HepG2 (cell line): ENCODE measurements around the gene KHK. TPM values are rescaled to one million over a fixed set of nuclear protein-coding genes. Genes with fewer than 3 reads are reported as not detected.

Experiments
- ARNTL ChIP-seq: sonication (generic); formaldehyde crosslinking; IDR thresholded peaks from 2 replicates; pipeline ENCODE4 v1.4.0; 2020; ENCODE audit warnings: mild to moderate bottlenecking, missing genetic modification reagents
- ATF4 ChIP-seq, 2 experiments: fragments of 450-650 bp in 1 of 2; sonication (generic) in 1 of 2; formaldehyde crosslinking; IDR thresholded peaks; 2 replicates each; pipeline versions ENCODE4 v1.5.0 to v1.8.0; 2020 to 2022; ENCODE audit warnings: mild to moderate bottlenecking in 1 of 2, missing genetic modification reagents in 1 of 2
- HNF4A ChIP-seq: sonication (generic); formaldehyde crosslinking; IDR thresholded peaks from 2 replicates; pipeline ENCODE4 v1.4.0; 2020; ENCODE audit warnings: missing genetic modification reagents
- KDM5B ChIP-seq: sonication (generic); formaldehyde crosslinking; IDR thresholded peaks from 2 replicates; pipeline ENCODE4 v1.4.0; 2020; ENCODE audit warnings: missing genetic modification reagents, mild to moderate bottlenecking, borderline replicate concordance
- MLLT10 ChIP-seq: sonication (generic); formaldehyde crosslinking; IDR thresholded peaks from 2 replicates; pipeline ENCODE4 v1.4.0; 2020; ENCODE audit warnings: missing genetic modification reagents
- NR0B2 ChIP-seq: sonication (generic); formaldehyde crosslinking; IDR thresholded peaks from 2 replicates; pipeline ENCODE4 v1.4.0; 2020; ENCODE audit warnings: mild to moderate bottlenecking, missing genetic modification reagents
- PCBP2 ChIP-seq: fragments of 200-400 bp; formaldehyde crosslinking; optimal IDR thresholded peaks from 2 replicates; pipeline ENCODE3; 2018; ENCODE audit warnings: low read length, low read depth; ENCODE audit not compliant: poor library complexity, severe bottlenecking
- PHF20 ChIP-seq: sonication (generic); formaldehyde crosslinking; IDR thresholded peaks from 2 replicates; pipeline ENCODE4 v1.5.0; 2020; ENCODE audit warnings: mild to moderate bottlenecking, missing genetic modification reagents
- SAP130 ChIP-seq: IDR thresholded peaks from 2 replicates; pipeline ENCODE4 v1.6.1; 2016; ENCODE audit warnings: low read depth
- TMF1 ChIP-seq: sonication (generic); formaldehyde crosslinking; IDR thresholded peaks from 2 replicates; pipeline ENCODE4 v1.8.1; 2022; ENCODE audit warnings: low read depth, missing genetic modification reagents
- ZBTB20 ChIP-seq: sonication (generic); formaldehyde crosslinking; IDR thresholded peaks from 2 replicates; pipeline ENCODE4 v1.8.1; 2023; ENCODE audit warnings: missing genetic modification reagents, low read depth, mild to moderate bottlenecking, borderline replicate concordance
- ZBTB38 ChIP-seq: sonication (generic); formaldehyde crosslinking; IDR thresholded peaks from 2 replicates; pipeline ENCODE4 v1.5.1; 2020; ENCODE audit warnings: mild to moderate bottlenecking, missing genetic modification reagents
- ZIK1 ChIP-seq: sonication (generic); formaldehyde crosslinking; IDR thresholded peaks from 2 replicates; pipeline ENCODE4 v1.5.0; 2020; ENCODE audit warnings: mild to moderate bottlenecking, low read depth, missing genetic modification reagents, borderline replicate concordance
- ZNF143 ChIP-seq: sonication (generic); formaldehyde crosslinking; IDR thresholded peaks from 2 replicates; pipeline ENCODE4 v1.4.0; 2020; ENCODE audit warnings: missing genetic modification reagents
- ZNF350 ChIP-seq: sonication (generic); formaldehyde crosslinking; IDR thresholded peaks from 2 replicates; pipeline ENCODE4 v1.4.0; 2020; ENCODE audit warnings: mild to moderate bottlenecking, low read depth, missing genetic modification reagents, borderline replicate concordance
- ZNF513 ChIP-seq: sonication (generic); formaldehyde crosslinking; conservative IDR thresholded peaks from 2 replicates; pipeline ENCODE4 v1.5.0; 2020; ENCODE audit warnings: missing genetic modification reagents
- ZNF710 ChIP-seq: sonication (generic); formaldehyde crosslinking; IDR thresholded peaks from 2 replicates; pipeline ENCODE4 v1.5.0; 2020; ENCODE audit warnings: mild to moderate bottlenecking, missing genetic modification reagents, borderline replicate concordance
- polyA plus RNA-seq, 8 experiments: library from polyadenylated mRNA; depleted of rRNA in 3 of 8; stranded (reverse) in 7 of 8; unstranded in 1 of 8; fragments of >200 nt; fragmentation: Illumina TruSeq in 4 of 8; extraction: Trizol in 4 of 8; gene quantifications; 2 replicates each; pipeline versions ENCODE4 v1.2.1 to v1.2.3, GENCODE V29; 2011 to 2016; ENCODE audit warnings: low read depth in 4 of 8, missing spikeins in 1 of 8, mixed read lengths in 1 of 8; ENCODE audit not compliant: insufficient read depth in 1 of 8
- total RNA-seq, 5 experiments: library from RNA; depleted of rRNA; stranded (reverse); fragments of >200 nt; fragmentation: Illumina TruSeq; extraction: Trizol; gene quantifications; 2 replicates each; pipeline ENCODE4 v1.2.3, GENCODE V29; 2016; ENCODE audit warnings: low read depth in 1 of 5
- TF ChIP-seq, protein P1 (sequence below): sonication (generic); formaldehyde crosslinking; IDR thresholded peaks from 2 replicates; pipeline ENCODE4 v1.4.0; 2020; ENCODE audit warnings: mild to moderate bottlenecking, low read depth, missing genetic modification reagents
- TF ChIP-seq, protein P2 (sequence below): sonication (generic); formaldehyde crosslinking; IDR thresholded peaks from 2 replicates; pipeline ENCODE4 v1.4.0; 2020; ENCODE audit warnings: missing genetic modification reagents

KHK gene
- total and polyA plus RNA-seq, 2 of the 13 experiments (the other 11 are each of a cell fraction or from before 2014, with no cell fraction given) = 40.9 to 99.2 TPM

DNA sequence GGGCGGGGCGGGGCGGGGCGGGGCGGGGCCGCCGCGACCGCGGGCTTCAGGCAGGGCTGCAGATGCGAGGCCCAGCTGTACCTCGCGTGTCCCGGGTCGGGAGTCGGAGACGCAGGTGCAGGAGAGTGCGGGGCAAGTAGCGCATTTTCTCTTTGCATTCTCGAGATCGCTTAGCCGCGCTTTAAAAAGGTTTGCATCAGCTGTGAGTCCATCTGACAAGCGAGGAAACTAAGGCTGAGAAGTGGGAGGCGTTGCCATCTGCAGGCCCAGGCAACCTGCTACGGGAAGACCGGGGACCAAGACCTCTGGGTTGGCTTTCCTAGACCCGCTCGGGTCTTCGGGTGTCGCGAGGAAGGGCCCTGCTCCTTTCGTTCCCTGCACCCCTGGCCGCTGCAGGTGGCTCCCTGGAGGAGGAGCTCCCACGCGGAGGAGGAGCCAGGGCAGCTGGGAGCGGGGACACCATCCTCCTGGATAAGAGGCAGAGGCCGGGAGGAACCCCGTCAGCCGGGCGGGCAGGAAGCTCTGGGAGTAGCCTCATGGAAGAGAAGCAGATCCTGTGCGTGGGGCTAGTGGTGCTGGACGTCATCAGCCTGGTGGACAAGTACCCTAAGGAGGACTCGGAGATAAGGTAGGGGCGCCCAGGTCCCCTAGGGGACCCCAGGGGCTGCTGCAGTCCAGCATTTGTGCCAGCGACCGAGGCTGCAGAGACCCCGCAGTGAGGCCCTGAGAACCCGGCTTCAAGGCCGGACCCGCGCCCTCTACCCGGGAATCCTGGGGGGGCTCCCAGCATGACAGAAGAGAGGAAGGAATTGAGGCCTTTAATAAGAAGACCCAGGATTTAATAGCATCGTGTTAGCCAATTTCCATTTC is at the start of gene KHK (continued):
- TF ChIP-seq ZBTB38 (CRISPR knock-in tag) (peak; percentile 81; the same call in 1 of the 2 replicates), ZNF350 (CRISPR knock-in tag) (peak; percentile 75), ARNTL (CRISPR knock-in tag) (peak; percentile 30), ZIK1 (CRISPR knock-in tag) (0 out of 2 replicates have a peak, but pooled peaks have one; percentile 10), PCBP2 (no peak), PHF20 (peak; percentile 7), ATF4 (CRISPR knock-in tag; IDR thresholded peaks at IDR 0.05) (peak in 1 of 2 experiments; percentile 55; a peak in 2 of 4 replicates), ZBTB20 (CRISPR knock-in tag) (no peak; the same call in 1 of the 2 replicates), MLLT10 (CRISPR knock-in tag) (no peak), KDM5B (CRISPR knock-in tag) (no peak), ZNF143 (CRISPR knock-in tag) (no peak), TMF1 (CRISPR knock-in tag) (no peak), ZNF513 (CRISPR knock-in tag) (no peak), SAP130 (peak; percentile 75), HNF4A (peak; percentile 8; the same call in 1 of the 2 replicates), ZNF710 (CRISPR knock-in tag) (0 out of 2 replicates have a peak, but pooled peaks have one; percentile 21), NR0B2 (no peak)
- TF ChIP-seq, protein P1, sequence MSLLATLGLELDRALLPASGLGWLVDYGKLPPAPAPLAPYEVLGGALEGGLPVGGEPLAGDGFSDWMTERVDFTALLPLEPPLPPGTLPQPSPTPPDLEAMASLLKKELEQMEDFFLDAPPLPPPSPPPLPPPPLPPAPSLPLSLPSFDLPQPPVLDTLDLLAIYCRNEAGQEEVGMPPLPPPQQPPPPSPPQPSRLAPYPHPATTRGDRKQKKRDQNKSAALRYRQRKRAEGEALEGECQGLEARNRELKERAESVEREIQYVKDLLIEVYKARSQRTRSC = no peak
- TF ChIP-seq, protein P2, sequence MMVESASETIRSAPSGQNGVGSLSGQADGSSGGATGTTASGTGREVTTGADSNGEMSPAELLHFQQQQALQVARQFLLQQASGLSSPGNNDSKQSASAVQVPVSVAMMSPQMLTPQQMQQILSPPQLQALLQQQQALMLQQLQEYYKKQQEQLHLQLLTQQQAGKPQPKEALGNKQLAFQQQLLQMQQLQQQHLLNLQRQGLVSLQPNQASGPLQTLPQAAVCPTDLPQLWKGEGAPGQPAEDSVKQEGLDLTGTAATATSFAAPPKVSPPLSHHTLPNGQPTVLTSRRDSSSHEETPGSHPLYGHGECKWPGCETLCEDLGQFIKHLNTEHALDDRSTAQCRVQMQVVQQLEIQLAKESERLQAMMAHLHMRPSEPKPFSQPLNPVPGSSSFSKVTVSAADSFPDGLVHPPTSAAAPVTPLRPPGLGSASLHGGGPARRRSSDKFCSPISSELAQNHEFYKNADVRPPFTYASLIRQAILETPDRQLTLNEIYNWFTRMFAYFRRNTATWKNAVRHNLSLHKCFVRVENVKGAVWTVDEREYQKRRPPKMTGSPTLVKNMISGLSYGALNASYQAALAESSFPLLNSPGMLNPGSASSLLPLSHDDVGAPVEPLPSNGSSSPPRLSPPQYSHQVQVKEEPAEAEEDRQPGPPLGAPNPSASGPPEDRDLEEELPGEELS (CRISPR knock-in tag) = no peak; the same call in 1 of the 2 replicates
